HG03103 (cell line): ENCODE measurements around the gene C12orf75.
"Not testable (repeated sequence)": the region's sequence is repeated elsewhere in the genome, so short reads cannot be mapped to it uniquely, and the experiment has no call there.

Experiments
- ATAC-seq: cut with Tn5 transposase; IDR thresholded peaks from one replicate; pipeline ENCODE4 v1.9.1; 2021; ENCODE audit warnings: low read depth; ENCODE audit not compliant: unreplicated experiment

C12orf75 gene

GRCh38 chr12:105330283-105330930 lies at the start of gene C12orf75:
TSS of gene C12orf75 (plus strand) at chr12:105330691. CDS start at chr12:105330892, 201 bp downstream.
- peak; percentile 80 for ATAC-seq

GRCh38 chr12:105280966-105281693 lies 49.4 kb upstream of the C12orf75 start:
- ATAC-seq: no peak

- ATAC-seq: no peak
Measured at GRCh38 chr12:105281694-105282049, 48.8 kb upstream of the C12orf75 start.

GRCh38 chr12:105285378-105285777 lies 45.1 kb upstream of the C12orf75 start:
- no peak for ATAC-seq

GRCh38 chr12:105287408-105287807 lies 43.1 kb upstream of the C12orf75 start:
- ATAC-seq: no peak

- ATAC-seq: no peak
Measured at GRCh38 chr12:105288311-105288996, 42.0 kb upstream of the C12orf75 start.

- ATAC-seq: no peak
Measured at GRCh38 chr12:105289114-105289904, 41.2 kb upstream of the C12orf75 start.

- no peak for ATAC-seq
Measured at GRCh38 chr12:105291531-105291930, 39.0 kb upstream of the C12orf75 start.

- ATAC-seq: no peak
Measured at GRCh38 chr12:105292705-105293104, 37.8 kb upstream of the C12orf75 start.

GRCh38 chr12:105293187-105293586 lies 37.3 kb upstream of the C12orf75 start:
- no peak for ATAC-seq

- ATAC-seq: no peak
Measured at GRCh38 chr12:105294161-105294560, 36.3 kb upstream of the C12orf75 start.

- no peak for ATAC-seq
Measured at GRCh38 chr12:105294886-105295479, 35.5 kb upstream of the C12orf75 start.

GRCh38 chr12:105296116-105297089 lies 34.1 kb upstream of the C12orf75 start:
- no peak for ATAC-seq

GRCh38 chr12:105300883-105301282 lies 29.6 kb upstream of the C12orf75 start:
- no peak for ATAC-seq

GRCh38 chr12:105301696-105302095 lies 28.8 kb upstream of the C12orf75 start:
- ATAC-seq: no peak

GRCh38 chr12:105302986-105303385 lies 27.5 kb upstream of the C12orf75 start:
- ATAC-seq: not testable (repeated sequence)

GRCh38 chr12:105304626-105305025 lies 25.9 kb upstream of the C12orf75 start:
- not testable (repeated sequence) for ATAC-seq

- not testable (repeated sequence) for ATAC-seq
Measured at GRCh38 chr12:105307601-105308314, 22.7 kb upstream of the C12orf75 start.

GRCh38 chr12:105308839-105309238 lies 21.7 kb upstream of the C12orf75 start:
- not testable (repeated sequence) for ATAC-seq
